ENCODE results near the gene ADK. TPM values are rescaled to one million over a fixed set of nuclear protein-coding genes. Genes with fewer than 3 reads are reported as not detected.

ADK gene
- total RNA-seq, 1 experiment from 2014 or later, result 26.8 TPM

GRCh38 chr10:74718208-74718607 is 567.2 kb downstream of the ADK start:
- Mint-ChIP-seq H3K27ac (no peak overlapping the region), H3K27me3 (ENCODE audit: low read depth) (no peaks in the 10 kb centered on the region; the same call in 1 of the 2 replicates), H3K4me3 (no peak overlapping the region), H3K9me3 (peaks cover 44 to 53% of the 10 kb centered on the region in 2 experiments), H3K36me3 (ENCODE audit: insufficient read depth in 1 of 3, low read depth in 3 of 3) (peaks cover 32 to 64% (median 33%) of the 10 kb centered on the region in 3 experiments), H3K4me1 (no peaks in the 10 kb centered on the region)
- no peaks in the 10 kb centered on the region for H3K27me3 ChIP-seq (ENCODE audit: insufficient read depth, low read length)
- H4K91ac ChIP-seq (ENCODE audit: insufficient read length, low read depth, low read length), result no peak overlapping the region
- H3K56ac ChIP-seq (ENCODE audit: insufficient read length, low read depth, low read length), result no peak overlapping the region
- H3K27ac ChIP-seq (ENCODE audit: insufficient read length, low read depth, low read length), result no peak overlapping the region
- H2BK20ac ChIP-seq (ENCODE audit: low read depth, low read length, poor library complexity, severe bottlenecking), result no peak overlapping the region
- no peak overlapping the region for H3T11ph ChIP-seq (ENCODE audit: low read length)
- H3K4me1 ChIP-seq (ENCODE audit: insufficient read depth, low read length), result no peaks in the 10 kb centered on the region
- no peak overlapping the region for H4K5ac ChIP-seq (ENCODE audit: insufficient read length, low read depth, low read length)
- H2BK15ac ChIP-seq (ENCODE audit: low read depth, low read length), result no peak overlapping the region
- no CpG with 5 or more reads among the region's 1 CpG for WGBS (ENCODE audit: extremely low coverage, insufficient read length, low lambda C conversion rate)
- H3K14ac ChIP-seq (ENCODE audit: insufficient read depth, low read length), result no peak overlapping the region
- H3K4ac ChIP-seq (ENCODE audit: low read depth, low read length), result no peak overlapping the region
- H2BK120ac ChIP-seq (ENCODE audit: low read depth, low read length, poor library complexity, severe bottlenecking), result no peak overlapping the region
- H3K9me3 ChIP-seq (ENCODE audit: control insufficient read depth, low read depth, low read length), result peaks cover 19% of the 10 kb centered on the region
- no peak overlapping the region for H2BK12ac ChIP-seq (ENCODE audit: insufficient read length, low read depth, low read length)
- H2BK5ac ChIP-seq (ENCODE audit: insufficient read length, low read length), result no peak overlapping the region
- no peaks in the 10 kb centered on the region for H3K79me2 ChIP-seq (ENCODE audit: insufficient read depth, low read length)
- no peak overlapping the region for H3K23ac ChIP-seq (ENCODE audit: insufficient read length, low read depth, low read length)
- H4K20me1 ChIP-seq (ENCODE audit: control insufficient read depth, insufficient read depth, insufficient read length), result no peaks in the 10 kb centered on the region
- no peaks in the 10 kb centered on the region for H3K23me2 ChIP-seq (ENCODE audit: insufficient read length, low read depth, low read length, poor library complexity, severe bottlenecking)
- H2AFZ ChIP-seq (ENCODE audit: low read length), result no peak overlapping the region
- no peak overlapping the region for H3K9ac ChIP-seq (ENCODE audit: extremely low read depth, insufficient read length, low read length)
- no peak overlapping the region for H4K8ac ChIP-seq (replicated peaks; ENCODE audit: insufficient read length, low read depth, low read length)
- no peak overlapping the region for H2AK5ac ChIP-seq (ENCODE audit: insufficient read length, low read length)
- no peak overlapping the region for H3K4me2 ChIP-seq (ENCODE audit: insufficient read depth, insufficient read length, low read length)
- TF ChIP-seq, protein P1, sequence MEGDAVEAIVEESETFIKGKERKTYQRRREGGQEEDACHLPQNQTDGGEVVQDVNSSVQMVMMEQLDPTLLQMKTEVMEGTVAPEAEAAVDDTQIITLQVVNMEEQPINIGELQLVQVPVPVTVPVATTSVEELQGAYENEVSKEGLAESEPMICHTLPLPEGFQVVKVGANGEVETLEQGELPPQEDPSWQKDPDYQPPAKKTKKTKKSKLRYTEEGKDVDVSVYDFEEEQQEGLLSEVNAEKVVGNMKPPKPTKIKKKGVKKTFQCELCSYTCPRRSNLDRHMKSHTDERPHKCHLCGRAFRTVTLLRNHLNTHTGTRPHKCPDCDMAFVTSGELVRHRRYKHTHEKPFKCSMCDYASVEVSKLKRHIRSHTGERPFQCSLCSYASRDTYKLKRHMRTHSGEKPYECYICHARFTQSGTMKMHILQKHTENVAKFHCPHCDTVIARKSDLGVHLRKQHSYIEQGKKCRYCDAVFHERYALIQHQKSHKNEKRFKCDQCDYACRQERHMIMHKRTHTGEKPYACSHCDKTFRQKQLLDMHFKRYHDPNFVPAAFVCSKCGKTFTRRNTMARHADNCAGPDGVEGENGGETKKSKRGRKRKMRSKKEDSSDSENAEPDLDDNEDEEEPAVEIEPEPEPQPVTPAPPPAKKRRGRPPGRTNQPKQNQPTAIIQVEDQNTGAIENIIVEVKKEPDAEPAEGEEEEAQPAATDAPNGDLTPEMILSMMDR (conservative IDR thresholded peaks at IDR 0.05), result no peak
- H3K18ac ChIP-seq (ENCODE audit: insufficient read length, low read depth, low read length), result no peak overlapping the region
- no peaks in the 10 kb centered on the region for H3K79me1 ChIP-seq (ENCODE audit: insufficient read depth, low read depth, low read length, poor library complexity, severe bottlenecking)
- no peak for DNase-seq
